ENCODE results near the gene IGSF8.

DNA sequence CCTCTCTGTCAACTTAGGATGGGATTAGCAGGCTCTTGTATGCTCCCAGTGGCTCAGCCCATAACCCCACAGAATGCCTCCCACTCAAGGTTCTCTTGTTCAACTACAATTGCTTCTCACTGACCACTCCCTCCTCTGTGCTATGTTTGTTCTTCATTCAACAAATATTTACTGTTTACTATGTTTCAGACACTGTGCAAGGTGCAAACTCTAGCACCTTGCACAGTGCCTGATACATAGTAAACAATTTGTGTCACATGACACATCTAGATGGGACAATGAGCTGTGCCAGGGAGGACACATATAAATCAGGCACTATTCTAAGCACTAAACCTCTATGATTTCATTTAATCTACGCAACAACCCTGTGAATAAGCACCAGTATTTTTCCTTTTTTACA is 32.5 kb upstream of the IGSF8 start:
- TF ChIP-seq JUND (IDR thresholded peaks at IDR 0.05) = no peak
- TF ChIP-seq SMC3 (IDR thresholded peaks at IDR 0.05; ENCODE audit: low read depth, low read length) = no peak
- no peak for TF ChIP-seq EZH2phosphoT487 (IDR thresholded peaks at IDR 0.05; ENCODE audit: borderline replicate concordance, low read depth)
- no peak for TF ChIP-seq RXRA (IDR thresholded peaks at IDR 0.05; ENCODE audit: borderline replicate concordance, low read depth)
- TF ChIP-seq EP300 (IDR thresholded peaks at IDR 0.05; ENCODE audit: borderline replicate concordance in 1 of 2, low read depth in 1 of 2, low read length in 1 of 2) = no peak

Data from SK-N-SH (cell line).